CD1c-positive myeloid dendritic cell (primary cell): ENCODE results near the gene L3MBTL1.
"Not testable (repeated sequence)": the region's sequence is repeated elsewhere in the genome, so short reads cannot be mapped to it uniquely, and the experiment has no call there.

Experiments
- DNase-seq: peaks from one replicate; pipeline ENCODE4 v3.0.0-alpha.2; 2016; ENCODE audit errors: extremely low spot score

L3MBTL1 gene

DNA sequence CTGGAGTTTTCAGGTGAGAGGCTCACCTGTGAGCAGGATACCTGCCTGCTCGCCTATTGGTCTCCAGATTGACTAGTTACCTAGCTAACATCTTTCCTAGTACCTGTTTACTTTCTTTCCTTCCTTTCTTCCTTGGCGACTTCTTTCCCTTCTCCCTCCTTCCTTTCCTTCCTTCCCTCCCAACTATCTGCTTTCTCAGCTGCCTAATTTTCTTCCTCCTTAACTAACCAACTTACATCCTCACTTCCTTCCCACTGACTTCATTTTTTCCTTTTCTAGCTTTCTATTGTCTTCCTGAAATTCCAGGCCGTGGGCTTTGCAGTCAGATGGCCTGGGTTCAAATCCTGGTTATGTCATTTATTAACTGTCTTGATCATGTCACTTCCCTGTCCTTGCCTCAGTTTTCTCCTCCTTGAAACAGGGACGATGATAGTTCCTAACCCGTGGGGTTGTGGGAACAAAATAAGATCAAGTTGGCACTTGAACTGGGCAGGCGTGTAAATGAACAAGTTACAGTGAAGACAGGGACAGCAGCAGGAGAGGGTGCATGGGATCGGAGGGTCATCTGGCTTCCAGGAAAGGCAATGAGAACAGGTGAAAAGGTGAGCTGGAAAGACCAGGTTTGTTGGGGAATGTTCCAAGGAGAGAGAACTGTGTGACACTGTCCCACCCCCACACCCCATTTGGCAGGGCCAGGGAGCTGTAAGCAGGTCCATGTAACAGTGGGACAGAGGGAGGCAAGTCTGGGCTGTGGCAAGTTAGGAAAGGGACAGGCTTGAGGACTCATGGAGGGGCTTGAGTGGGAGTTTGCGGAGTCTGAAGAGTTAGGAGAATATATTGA, 51.9 kb downstream of the L3MBTL1 start:
- DNase-seq = no peak

DNA sequence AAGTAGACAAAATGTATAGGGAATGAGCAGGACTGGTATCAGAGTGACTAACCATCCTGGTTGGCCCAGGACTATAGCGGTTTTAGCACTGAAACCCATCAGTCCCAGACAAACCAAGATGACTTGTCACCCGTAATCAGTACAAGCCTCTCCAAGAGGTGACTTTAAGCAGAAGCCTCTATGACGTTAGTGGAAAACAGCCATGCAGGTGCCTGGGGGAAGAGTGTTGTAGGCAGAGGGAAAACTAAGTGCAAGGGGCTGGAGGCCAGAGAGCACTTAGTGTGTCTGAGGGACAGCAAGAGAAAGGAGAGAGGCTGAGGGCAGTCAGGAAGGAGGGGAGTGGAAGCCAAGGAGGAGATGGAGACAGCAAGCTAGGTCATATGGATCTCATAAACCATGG, 53.5 kb downstream of the L3MBTL1 start:
- no peak for DNase-seq

DNA sequence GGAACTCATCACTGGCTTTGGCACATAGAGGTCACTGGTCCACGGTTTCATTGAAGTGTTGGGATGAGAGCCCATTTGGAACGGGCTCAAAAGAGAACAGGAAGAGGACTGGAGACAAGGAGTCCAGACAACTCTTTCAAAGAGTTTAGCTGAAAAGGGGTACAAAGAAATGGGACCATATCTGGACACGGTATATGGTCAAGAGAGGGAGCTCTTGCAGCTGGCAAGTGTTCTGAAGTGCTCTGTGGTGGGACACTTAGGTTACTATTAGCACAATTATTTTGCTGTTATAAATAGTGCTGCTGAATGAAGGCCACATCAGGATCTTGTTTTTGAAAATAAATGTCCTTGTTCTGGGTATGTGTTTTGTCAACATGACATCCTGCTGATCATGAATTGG, 55.9 kb downstream of the L3MBTL1 start:
- DNase-seq = no peak

DNA sequence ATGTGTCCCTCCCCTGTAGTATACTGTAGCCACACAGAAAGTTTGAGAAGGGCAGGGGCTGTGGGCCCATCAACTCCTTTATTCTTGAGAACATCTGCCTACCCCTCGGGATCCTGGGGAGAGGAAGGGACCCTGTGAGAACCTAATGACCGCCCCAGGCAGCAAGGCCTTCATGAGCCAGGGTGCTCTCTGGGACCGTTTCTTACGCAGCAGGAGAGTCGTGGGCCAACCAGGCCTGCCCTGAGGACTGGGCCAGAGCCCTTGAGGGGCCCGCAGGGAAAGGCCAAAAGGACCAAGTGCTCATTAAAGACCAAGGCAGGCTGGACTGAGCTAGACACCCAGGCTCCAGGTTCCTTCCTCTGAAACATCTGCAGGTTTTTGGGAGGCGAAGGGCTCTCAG, 56.5 kb downstream of the L3MBTL1 start:
- no peak for DNase-seq

DNA sequence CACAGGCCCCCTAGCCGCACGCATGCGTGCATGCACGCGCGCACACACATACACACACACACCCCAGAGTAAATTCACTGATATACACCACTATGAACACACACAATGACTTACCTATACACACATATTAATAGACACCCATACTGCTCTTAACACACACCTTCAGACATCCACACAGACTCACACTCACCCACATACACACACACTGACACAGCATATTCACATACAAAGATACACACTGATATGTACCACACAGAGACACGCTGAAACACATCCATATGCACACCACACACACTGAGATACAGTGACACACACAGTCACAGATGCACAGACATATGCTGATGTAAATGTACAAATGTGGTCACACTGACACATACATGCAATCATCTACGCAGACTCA, 57.0 kb downstream of the L3MBTL1 start:
- DNase-seq = no peak

DNA sequence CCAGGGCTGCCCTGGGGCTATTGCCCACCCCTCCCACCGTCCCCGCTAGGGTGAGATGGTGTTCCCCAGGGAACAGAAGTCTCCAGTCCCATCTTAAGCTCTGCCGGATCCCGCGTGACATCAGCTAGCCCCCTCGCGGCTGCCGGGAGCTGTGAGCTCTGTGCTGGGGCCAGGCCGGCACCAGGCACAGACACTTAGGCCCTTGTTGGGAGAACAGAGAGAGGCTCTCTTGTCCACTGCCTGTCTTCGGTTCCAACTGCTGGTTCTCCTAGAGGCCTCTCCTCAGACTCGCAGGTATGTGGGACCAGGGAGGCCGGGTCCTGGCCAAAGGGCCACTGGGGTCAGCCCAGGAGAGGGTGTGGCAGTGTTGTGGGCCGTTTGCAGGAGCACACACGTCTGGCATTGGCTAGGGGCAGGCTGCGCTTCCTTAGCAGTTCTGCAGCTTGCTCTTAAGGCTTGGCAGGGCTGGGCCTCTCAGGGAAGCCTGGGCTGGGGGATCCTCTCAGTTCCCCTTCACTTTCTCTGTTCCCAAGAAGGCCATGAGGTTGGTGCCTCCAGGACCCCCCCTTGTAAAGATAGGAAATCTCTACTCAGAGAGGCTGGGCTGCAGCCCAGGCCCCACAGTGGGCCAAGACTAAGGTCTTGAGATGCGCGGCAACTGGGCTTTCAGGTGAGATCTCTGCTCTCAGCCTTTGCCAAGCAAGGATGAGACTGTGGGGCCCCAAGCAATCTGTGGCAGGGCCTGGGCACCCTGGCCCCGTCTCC, 57.7 kb downstream of the L3MBTL1 start:
- DNase-seq = no peak

DNA sequence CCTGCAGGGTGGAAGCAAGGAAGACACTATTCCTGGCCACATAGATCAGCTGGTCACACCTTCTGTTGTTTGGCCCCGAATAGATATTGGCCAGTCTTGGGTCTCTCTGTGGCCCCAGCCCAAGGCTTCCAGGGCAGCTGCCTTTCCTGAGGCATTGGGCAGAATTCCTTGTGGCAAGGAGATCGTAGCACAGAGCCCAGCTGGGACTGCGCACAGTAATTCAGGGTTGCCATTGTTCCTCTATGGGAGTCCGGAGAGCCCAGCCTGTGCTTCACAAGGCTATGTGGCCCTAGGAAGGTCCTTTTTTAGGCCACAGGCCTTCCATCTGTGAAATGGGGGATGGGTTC, 58.2 kb downstream of the L3MBTL1 start:
- no peak for DNase-seq

DNA sequence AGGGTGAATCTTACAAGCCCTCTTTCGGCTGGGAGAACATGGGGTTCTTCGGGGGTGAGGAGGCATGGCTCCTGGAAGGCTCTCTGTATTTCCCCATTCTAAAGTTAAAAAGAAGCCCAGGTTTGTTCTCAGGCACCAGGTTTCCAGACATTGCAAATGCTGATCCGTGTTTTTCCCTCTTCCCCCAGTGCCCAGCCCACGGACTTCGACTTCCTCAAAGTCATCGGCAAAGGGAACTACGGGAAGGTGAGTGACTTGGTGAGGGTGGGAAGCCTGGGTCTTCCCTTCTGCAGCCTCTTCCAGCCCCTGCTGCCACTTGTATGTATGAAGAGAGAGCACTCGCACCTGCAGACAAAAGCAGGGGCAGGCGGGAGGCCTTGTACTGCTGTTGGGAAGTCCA, 60.0 kb downstream of the L3MBTL1 start:
- peak; percentile 54 for DNase-seq

DNA sequence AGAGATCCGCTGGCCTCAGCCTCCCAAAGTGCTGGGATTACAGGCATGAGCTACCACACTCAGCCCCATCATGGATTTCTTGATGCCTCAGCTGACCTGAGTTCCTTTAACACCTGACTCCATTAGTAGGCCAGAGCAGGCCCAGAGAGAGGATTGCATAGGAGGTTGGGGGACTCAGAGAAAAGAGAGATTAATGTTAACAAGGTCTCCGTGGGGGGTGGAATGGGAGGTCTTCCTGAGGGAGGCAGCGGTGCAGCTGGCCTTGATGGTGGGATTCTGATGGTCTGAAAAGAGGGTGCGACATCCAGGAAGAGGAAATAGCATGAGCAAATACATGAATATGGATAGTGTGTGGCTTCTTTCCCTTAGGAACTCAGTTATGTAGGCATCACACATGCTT, 61.2 kb downstream of the L3MBTL1 start:
- DNase-seq = no peak

DNA sequence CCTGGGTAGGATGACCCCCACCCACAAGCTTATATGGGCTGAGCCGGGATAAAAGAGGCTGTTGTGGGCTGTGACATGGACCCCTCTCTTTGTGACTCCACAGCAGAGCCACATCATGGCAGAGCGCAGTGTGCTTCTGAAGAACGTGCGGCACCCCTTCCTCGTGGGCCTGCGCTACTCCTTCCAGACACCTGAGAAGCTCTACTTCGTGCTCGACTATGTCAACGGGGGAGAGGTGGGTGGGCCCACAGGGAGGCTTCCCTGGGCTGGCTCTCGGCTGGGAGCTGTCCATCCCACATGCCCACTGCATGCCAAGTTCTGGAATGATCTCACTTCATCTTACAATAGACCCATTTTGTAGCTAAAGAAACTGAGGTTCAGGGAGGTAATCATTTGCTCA, 61.8 kb downstream of the L3MBTL1 start:
- no peak for DNase-seq

DNA sequence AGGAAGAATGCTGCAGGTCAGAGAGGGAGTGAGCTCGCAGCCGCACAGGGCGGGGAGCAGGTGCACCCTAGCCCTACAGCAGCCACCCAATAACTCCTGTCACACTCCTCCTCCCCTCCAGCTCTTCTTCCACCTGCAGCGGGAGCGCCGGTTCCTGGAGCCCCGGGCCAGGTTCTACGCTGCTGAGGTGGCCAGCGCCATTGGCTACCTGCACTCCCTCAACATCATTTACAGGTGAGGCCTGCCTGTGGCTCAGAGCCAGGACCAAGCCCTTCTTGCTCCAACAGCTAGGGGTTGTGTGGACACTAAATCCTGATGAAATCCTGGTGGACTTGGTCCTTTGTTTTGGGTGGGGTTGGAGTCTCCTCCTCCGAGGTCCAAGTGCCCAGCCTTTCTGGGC, 63.0 kb downstream of the L3MBTL1 start:
- no peak for DNase-seq

DNA sequence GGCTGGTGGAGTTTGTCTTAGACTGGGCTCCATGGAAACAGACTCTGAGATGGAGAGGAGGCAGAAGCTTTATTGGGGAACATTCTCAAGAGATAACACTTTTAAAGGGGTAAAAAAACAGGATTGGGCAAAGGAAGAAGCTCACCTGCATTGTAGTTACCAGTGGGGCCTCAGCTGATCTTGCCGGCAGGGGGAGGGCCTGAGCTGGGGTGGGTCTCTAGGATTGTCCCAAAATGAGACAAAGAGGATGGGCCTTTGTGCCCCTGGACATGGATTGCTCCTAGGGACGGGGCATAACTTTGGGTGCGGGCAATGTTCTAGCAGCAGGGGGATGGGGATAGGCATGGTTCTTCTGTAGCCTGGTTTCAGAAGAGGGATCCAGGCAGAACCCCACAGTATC, 63.8 kb downstream of the L3MBTL1 start:
- no peak for DNase-seq

DNA sequence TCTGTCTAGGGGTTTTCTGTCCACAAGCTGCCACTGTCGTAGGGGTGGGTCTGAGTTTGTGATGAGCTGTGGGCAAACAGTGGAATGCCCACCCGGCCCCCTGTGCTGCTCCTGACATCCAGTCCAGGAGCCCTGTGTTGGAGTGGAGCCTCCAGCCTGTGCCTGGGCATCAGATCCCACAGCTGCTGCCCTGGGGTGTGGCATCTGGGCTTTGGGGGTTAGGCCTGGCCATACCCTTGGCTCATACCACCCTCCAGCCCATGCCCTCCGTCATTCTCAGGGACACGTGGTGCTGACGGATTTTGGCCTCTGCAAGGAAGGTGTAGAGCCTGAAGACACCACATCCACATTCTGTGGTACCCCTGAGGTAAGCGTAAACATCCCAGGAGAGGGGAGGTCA, 64.3 kb downstream of the L3MBTL1 start:
- no peak for DNase-seq

DNA sequence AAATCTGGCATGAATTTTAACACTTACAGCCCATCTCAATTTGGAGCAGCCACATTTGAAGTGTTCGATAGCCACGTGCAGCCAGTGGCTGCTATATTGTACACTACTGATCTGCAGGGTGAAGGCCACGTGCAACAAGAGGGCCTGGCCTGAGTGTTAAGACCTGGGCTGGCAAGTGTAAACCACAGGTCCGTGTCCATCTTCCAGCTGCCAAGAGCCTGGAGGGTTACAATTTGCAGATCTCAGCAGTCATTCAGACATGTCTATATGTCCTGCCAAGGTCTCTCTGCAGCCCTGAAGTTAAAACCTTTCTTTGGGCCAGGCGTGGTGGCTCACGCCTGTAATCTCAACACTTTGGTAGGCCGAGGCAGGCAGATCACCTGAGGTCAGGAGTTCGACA, 65.4 kb downstream of the L3MBTL1 start:
- no peak for DNase-seq

DNA sequence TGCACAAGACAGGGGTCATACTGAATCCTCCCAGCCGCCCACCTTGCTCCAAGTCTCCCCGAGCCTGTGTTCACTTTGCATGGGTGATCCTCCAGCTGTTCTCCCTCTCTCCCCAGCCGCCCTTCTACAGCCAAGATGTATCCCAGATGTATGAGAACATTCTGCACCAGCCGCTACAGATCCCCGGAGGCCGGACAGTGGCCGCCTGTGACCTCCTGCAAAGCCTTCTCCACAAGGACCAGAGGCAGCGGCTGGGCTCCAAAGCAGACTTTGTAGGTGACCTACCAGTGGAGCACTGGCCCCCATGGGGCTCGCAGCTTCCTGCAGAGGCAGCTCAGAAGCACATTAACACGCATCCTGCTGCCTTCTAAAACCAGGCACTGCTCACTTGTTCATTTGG, 68.6 kb downstream of the L3MBTL1 start:
- DNase-seq = no peak

DNA sequence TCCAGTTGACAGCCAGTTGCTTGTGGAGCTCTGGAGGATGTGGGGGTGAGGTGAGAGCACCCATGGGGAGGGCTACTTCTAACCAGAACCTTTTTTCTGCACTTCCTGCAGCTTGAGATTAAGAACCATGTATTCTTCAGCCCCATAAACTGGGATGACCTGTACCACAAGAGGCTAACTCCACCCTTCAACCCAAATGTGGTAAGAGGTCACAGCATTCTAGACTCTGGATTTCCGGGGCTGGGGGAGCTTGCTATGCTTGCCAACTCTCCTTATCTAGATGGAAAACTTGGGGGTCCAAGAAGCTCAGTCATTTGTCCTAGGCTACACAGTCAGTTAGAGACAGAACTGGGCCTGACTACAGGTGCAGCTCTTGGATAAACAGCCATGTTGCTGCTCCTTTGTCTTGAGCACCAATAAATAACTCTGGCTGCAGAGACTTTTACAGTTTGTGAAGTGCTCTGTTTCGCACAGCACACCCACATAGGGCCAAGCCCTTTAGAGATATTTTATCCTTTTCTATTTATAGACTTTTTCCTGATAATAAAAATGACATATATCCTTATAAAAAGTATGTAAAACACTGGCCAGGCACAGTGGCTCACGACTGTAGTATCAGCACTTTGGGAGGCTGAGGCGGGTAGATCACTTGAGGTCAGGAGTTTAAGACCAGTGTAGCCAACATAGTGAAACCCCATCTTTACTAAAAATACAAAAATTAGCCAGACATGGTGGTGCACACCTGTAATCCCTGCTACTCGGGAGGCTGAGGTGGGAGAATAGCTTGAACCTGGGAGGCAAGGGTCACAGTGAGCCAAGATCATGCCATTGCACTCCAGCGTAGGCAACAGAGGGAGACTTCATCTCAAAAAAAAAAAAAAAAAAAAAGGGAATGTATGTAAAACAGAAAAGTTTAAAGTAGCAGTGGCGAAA, 72.6 kb downstream of the L3MBTL1 start:
- no peak for DNase-seq

DNA sequence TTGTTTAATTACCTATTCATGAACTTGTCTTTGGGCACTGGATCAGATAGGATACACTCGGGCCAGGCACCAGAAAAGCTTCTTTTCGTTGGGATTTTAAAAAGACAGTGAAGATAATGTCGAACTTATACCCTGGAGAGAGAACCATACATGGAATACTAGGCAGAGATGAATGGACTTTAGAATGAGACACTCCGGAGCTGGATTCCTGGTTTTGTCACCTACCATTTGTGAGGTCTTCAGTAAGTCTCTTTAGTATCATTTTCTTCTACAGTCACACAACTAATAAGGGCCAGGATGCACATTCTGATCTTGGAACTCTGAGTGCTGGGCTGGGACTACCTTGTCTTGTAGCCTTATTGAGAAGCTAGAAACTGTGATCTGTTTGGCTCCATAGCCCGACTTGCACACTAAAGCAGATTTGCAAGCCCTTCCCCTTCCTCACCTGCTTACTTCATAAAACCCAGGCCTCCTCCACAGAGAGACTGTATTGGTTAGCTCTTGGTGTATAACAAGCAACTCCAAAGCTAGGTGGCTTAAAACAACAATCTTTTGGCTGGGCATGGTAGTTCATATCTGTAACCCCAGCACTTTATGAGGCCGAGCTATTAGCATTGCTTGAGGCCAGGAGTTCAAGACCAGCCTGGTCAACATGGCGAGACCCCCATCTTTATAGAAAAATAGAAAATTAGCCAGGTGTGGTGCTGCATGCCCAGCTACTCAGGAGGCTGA, 75.8 kb downstream of the L3MBTL1 start:
- DNase-seq = no peak

DNA sequence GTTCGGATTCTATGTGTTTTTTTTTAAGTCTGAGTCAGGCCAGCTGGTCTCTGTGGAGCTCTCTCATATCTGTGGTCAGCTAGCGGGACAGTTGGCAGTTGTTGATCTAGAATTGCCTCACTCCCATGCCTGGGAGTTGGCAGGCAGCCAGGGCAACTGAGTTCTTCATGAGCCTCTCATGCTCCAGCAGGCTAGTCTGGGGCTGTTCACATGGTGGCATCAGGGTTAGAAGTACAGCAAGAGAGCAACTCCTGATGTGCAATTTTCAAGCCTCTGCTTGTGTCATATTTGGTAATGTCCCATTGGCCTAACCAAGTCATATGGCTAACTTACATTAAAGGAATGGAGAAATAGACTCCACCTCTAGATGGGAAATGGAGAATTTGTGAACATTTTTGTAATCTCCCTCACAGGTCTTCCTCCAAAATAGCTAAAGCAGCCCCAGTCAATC, 76.5 kb downstream of the L3MBTL1 start:
- peak; percentile 5 for DNase-seq

DNA sequence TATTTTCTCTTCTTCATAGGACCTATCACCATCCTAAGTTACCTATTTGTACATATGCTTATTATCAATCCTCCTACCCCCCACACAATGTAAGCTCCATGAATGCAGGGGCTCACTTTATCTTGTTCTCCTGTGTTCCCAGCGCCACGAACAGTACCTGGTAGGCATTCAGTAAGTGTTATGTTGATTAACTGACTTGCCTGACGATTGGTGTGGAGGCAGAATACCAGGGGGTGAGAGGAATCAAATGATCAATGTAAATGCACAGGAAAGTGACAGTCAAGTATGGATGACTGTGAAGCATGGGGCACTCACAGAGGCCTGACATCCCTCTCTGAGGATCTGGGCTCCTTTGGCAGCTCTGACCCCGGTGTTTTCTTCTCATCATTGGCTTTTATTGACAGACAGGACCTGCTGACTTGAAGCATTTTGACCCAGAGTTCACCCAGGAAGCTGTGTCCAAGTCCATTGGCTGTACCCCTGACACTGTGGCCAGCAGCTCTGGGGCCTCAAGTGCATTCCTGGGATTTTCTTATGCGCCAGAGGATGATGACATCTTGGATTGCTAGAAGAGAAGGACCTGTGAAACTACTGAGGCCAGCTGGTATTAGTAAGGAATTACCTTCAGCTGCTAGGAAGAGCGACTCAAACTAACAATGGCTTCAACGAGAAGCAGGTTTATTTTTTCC, 77.1 kb downstream of the L3MBTL1 start:
- DNase-seq = no peak

DNA sequence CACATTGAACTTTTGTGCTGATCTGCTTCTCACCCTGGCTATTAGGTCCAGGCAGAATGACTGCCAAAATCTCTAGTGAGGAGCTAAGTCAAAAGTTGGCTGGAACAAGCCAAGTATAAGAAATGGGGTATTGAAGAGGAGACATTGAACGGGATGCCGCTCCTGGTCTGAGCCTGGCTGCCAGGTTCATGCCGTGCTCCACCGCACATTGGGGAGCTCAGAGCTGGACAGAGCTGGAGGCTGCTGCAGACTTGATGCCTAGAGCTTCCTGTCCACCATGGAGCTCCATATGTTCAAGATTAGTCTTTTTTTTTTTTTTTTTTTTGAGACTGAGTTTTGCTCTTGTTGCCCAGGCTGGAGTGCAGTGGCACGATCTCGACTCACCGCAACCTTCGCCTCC, 79.1 kb downstream of the L3MBTL1 start:
- no peak for DNase-seq

DNA sequence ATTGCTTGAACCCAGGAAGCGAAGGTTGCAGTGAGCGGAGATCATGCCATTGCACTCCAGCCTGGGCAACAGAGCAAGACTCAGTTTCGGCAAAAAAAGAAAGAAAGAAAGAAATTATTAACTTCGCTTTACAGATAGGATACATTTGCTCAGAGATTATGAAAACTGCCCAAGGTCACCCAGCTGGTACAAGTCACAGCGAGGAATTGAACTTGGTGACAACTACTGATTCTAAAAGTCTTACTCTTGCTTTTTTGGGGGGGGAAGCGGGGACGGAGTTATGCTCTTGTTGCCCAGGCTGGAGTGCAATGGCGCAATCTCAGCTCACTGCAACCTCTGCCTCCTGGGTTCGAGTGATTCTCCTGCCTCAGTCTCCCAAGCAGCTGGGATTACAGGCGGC, 81.0 kb downstream of the L3MBTL1 start:
- DNase-seq = not testable (repeated sequence)
